A673 (cell line): ENCODE results near the gene KLHL10. TPM values are rescaled to one million over a fixed set of nuclear protein-coding genes. Genes with fewer than 3 reads are reported as not detected.
"Not testable (repeated sequence)": the region's sequence is repeated elsewhere in the genome, so short reads cannot be mapped to it uniquely, and the experiment has no call there.

Source experiments
- BruUV-seq: library from RNA; stranded (reverse); fragments of 400-500 nt; replicated peaks from 2 replicates; lab custom pipeline; 2021; lab: Mats Ljungman, UMichigan
- CTCF ChIA-PET: fragments of 300-600 bp; sonication (Branson Sonifier 250); formaldehyde crosslinking; loops from one replicate; lab custom pipeline; 2022; ENCODE audit warnings: antibody characterized with exemption; lab: Charles Lee
- POLR2A ChIA-PET: fragments of 300-600 bp; sonication (Branson Sonifier 250); formaldehyde crosslinking; loops from one replicate; lab custom pipeline; 2022; ENCODE audit warnings: antibody characterized with exemption; ENCODE audit not compliant: low non-redundant PET; lab: Charles Lee
- DNase-seq: peaks from one replicate; pipeline ENCODE4 v3.0.0-alpha.2; 2015; ENCODE audit warnings: low spot score
- H3K27ac ChIP-seq: fragments of 200-600 bp; sonication (generic); 2 replicates; pipeline ENCODE4 v1.5.1; 2016; ENCODE audit warnings: mixed run types, low read depth, mild to moderate bottlenecking, mixed read lengths, antibody characterized with exemption, low read length; ENCODE audit not compliant: poor library complexity, severe bottlenecking
- H3K27me3 ChIP-seq: fragments of 200-600 bp; sonication (generic); replicated peaks from 2 replicates; pipeline ENCODE4 v1.6.1; 2017; ENCODE audit warnings: mixed run types, low read depth, mild to moderate bottlenecking, mixed read lengths, antibody characterized with exemption, low read length; ENCODE audit not compliant: insufficient read depth, poor library complexity
- H3K36me3 ChIP-seq: fragments of 200-600 bp; sonication (generic); 2 replicates; pipeline ENCODE4 v1.6.1; 2016; ENCODE audit warnings: mixed run types, mild to moderate bottlenecking, mixed read lengths, antibody characterized with exemption, low read length; ENCODE audit not compliant: insufficient read depth, poor library complexity, severe bottlenecking
- H3K4me1 ChIP-seq: fragments of 200-600 bp; sonication (generic); 2 replicates; pipeline ENCODE4 v1.6.1; 2017; ENCODE audit warnings: mixed run types, mild to moderate bottlenecking, mixed read lengths, antibody characterized with exemption, low read length; ENCODE audit not compliant: insufficient read depth, poor library complexity, severe bottlenecking
- H3K4me3 ChIP-seq: fragments of 200-600 bp; sonication (generic); 2 replicates; pipeline ENCODE4 v1.5.1; 2016; ENCODE audit warnings: low read depth, mixed run types, mild to moderate bottlenecking, mixed read lengths, low read length; ENCODE audit not compliant: poor library complexity, severe bottlenecking
- H3K9me3 ChIP-seq: fragments of 200-600 bp; sonication (generic); 2 replicates; pipeline ENCODE4 v1.6.1; 2016; ENCODE audit warnings: mixed run types, low read depth, mild to moderate bottlenecking, mixed read lengths, antibody characterized with exemption, low read length; ENCODE audit not compliant: poor library complexity, severe bottlenecking
- EZH2 ChIP-seq: fragments of 200-600 bp; sonication (generic); IDR thresholded peaks from 2 replicates; pipeline ENCODE4 v1.6.1; 2017; ENCODE audit warnings: borderline replicate concordance, low read depth, mild to moderate bottlenecking, mixed read lengths, antibody characterized with exemption, low read length; ENCODE audit not compliant: poor library complexity, severe bottlenecking
- intact Hi-C: fragments of 100-400 bp; cut with micrococcal nuclease; formaldehyde crosslinking; loops from one replicate; pipeline ENCODE4 v1.10.0; 2022; ENCODE audit not compliant: unreplicated experiment
- total RNA-seq: library from RNA; stranded (reverse); gene quantifications from 2 replicates; pipeline ENCODE4 v1.2.3, GENCODE V29; 2021
- TF ChIP-seq, protein P1 (sequence below): fragments of 300-800, 200-600 bp; sonication (generic); conservative IDR thresholded peaks from 2 replicates; pipeline ENCODE4 v1.5.1; 2017; ENCODE audit warnings: low read depth, mild to moderate bottlenecking, antibody characterized with exemption, low read length, moderate library complexity, mixed read lengths

KLHL10 gene
- total RNA-seq, 1 experiment from 2014 or later, result not detected

- Histone ChIP-seq H3K9me3 (no peaks in the 10 kb centered on the region), H3K4me3 (no peak overlapping the region), H3K36me3 (no peaks in the 10 kb centered on the region), H3K27me3 (no peaks in the 10 kb centered on the region), H3K4me1 (no peaks in the 10 kb centered on the region), H3K27ac (no peak overlapping the region)
- no TSS peak for BruUV-seq
- CTCF ChIA-PET, result no interaction called here
- TF ChIP-seq EZH2, result no peak
- TF ChIP-seq, protein P1, sequence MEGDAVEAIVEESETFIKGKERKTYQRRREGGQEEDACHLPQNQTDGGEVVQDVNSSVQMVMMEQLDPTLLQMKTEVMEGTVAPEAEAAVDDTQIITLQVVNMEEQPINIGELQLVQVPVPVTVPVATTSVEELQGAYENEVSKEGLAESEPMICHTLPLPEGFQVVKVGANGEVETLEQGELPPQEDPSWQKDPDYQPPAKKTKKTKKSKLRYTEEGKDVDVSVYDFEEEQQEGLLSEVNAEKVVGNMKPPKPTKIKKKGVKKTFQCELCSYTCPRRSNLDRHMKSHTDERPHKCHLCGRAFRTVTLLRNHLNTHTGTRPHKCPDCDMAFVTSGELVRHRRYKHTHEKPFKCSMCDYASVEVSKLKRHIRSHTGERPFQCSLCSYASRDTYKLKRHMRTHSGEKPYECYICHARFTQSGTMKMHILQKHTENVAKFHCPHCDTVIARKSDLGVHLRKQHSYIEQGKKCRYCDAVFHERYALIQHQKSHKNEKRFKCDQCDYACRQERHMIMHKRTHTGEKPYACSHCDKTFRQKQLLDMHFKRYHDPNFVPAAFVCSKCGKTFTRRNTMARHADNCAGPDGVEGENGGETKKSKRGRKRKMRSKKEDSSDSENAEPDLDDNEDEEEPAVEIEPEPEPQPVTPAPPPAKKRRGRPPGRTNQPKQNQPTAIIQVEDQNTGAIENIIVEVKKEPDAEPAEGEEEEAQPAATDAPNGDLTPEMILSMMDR, result no peak
- POLR2A ChIA-PET, result no interaction called here
- DNase-seq, result no peak
- intact Hi-C loops, result no loop called here
These were observed 7.3 kb downstream of the KLHL10 start for GRCh38 chr17:41844971-41845370.

GRCh38 chr17:41848788-41849187 lies 11.2 kb downstream of the KLHL10 start:
- H3K9me3 ChIP-seq, result no peaks in the 10 kb centered on the region
- DNase-seq, result no peak
- H3K4me1 ChIP-seq, result no peaks in the 10 kb centered on the region
- intact Hi-C loops, result no loop called here
- BruUV-seq, result no TSS peak
- ChIA-PET POLR2A (no interaction called here), CTCF (no interaction called here)
- TF ChIP-seq, protein P1, result no peak
- no peak for TF ChIP-seq EZH2
- H3K36me3 ChIP-seq, result no peaks in the 10 kb centered on the region
- no peaks in the 10 kb centered on the region for H3K27me3 ChIP-seq
- H3K27ac ChIP-seq, result no peak overlapping the region
- no peak overlapping the region for H3K4me3 ChIP-seq

DNA sequence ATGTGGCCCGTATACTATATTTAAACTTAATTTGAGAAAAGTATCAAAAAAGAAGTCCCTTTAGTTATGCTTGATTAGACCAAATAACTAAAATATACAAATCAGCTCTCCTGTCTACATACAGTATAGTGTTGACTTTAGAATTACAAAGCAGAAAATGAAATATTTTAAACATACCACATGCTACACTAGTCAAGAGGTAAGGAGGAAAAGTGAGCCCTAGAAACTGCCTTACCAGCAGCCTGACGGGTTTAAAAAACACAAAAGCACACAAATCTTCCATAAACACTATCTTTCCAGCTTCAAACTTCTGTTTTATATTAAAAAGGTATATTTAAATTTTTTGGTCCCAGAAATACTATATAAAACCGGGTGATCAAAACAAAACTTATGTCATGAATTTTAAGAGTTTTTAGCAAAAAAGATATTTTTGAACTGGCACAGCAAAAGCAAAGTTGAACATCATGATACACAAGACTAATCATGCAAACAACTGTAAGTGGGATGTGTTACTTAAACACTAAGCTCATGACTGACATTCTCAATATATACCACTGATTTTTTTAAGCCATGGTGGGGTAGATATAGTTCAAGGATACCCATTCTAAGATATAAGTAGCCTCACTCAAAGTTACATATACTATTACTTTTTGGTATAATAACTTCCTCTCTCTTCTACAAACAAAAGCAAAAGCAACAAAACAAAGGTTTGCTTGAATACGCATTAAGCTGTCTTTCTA lies 11.8 kb downstream of the KLHL10 start:
- ChIA-PET POLR2A (no interaction called here), CTCF (no interaction called here)
- TF ChIP-seq EZH2, result no peak
- TF ChIP-seq, protein P1, result no peak
- Histone ChIP-seq H3K27ac (no peak overlapping the region), H3K4me3 (no peak overlapping the region), H3K4me1 (no peaks in the 10 kb centered on the region), H3K27me3 (no peaks in the 10 kb centered on the region), H3K36me3 (no peaks in the 10 kb centered on the region), H3K9me3 (no peaks in the 10 kb centered on the region)
- BruUV-seq, result no TSS peak
- no peak for DNase-seq
- intact Hi-C loops, result no loop called here

- H3K9me3 ChIP-seq, CTCF ChIA-PET, H3K4me3 ChIP-seq, DNase-seq, H3K27me3 ChIP-seq, H3K4me1 ChIP-seq, BruUV-seq, H3K36me3 ChIP-seq, POLR2A ChIA-PET, H3K27ac ChIP-seq, intact Hi-C loops: not testable (repeated sequence)
These were observed 13.8 kb downstream of the KLHL10 start for GRCh38 chr17:41851382-41851781.
